ENCODE data around the gene CAPZB.

Gene CAPZB

DNA sequence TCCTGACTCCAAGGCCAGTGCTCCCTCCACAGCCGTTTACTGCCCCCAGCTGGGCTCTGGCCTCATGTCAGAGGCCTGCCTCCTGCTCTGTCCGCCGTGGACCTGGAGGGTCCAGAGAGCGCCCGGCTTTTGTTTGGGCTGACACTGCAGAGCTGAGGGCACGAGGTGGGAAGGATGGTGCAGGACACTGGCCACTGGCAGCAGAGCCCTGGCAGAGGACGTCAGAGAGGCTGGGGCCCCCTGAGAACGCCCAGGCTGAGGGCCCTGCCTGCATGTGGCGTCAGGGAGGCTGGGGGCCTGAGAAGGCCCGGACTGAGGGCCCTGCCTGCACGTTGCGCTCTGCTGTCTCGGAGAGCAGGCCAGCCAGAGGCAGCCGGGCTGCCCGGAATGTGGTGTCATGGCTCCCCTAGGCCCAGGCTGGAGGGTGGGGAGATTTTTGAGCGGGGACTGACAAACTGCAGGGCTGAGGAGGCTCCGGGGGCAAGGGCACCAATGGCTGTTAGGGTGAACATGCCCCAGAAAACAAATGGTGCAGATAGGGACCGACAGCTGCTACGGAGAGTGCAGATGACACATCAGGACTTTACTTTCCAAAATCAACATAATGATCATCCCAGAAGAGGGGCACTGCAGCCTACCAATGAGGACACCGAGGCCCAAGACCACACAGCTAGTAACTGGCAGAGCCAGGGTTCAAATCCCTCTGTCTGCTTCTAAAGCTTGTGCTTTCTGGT, 141.6 kb downstream of the CAPZB start:
- DNase-seq: no peak

DNA sequence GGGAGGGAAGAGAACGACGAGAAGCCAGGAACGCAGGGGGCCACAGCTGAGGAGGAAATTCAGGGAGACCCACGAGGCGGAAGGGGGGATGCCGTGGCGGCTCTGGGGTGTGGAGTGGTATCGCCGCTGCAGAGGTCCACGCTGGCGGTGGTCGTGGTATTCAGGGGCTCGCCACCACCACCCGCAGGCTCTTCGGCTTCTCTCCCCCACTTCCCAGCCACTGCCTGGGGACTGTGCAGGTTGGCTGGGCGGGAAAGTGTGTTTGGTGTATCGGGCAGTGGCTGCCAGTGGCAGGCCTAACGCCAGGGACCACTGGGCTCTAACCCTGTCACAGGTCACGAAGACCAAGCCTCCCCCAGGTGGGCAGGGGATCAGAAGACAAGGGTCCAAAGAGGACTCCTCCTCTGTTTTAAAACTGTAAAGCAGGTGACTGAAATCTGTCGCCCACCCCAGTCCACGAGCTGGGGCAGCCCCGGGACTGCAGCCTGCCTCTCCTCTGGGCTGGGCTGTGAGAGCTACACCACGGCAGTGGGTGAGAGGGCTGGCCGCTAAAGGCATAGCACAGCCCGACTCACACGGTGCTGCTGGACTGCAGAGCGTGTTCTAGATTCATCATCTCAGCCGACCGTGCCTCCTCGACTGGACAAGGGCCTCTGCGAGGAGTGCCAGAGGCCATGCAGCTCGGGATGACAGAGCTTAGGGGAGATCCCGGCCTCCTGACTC, 142.3 kb downstream of the CAPZB start:
- no peak for DNase-seq

GRCh38 chr1:19342062-19342750, 143.1 kb downstream of the CAPZB start:
- no peak for DNase-seq

- peak; percentile 69 for DNase-seq
Observed at GRCh38 chr1:19341201-19342061, 143.9 kb downstream of the CAPZB start.

DNA sequence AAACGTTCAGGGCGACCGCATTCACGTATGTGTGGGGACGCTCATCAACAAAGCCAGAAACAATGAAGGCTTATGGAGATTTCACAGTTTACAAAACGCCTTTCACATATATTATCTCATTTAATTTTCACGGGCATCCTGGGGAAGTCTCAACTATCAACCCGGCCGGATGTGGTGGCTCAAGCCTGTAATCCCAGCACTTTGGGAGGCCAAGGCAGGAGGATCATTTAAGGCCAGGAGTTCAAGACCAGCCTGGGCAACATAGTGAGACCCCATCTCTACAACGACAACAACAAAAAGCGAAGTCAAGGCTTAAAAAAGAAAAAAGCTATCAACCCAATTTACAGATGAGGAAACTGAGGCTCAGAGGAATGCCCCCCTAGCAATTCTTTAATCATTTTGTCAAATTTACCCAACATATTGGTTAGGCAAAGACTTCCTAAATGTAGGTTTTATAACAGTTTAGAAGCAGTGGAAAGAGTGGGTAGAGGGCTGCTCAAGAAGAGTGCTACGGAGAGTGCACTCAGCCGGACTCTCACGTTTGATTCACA, 144.9 kb downstream of the CAPZB start:
- DNase-seq: no peak

GRCh38 chr1:19339214-19339861, 146.0 kb downstream of the CAPZB start:
- DNase-seq: no peak

- no peak for DNase-seq
Observed at GRCh38 chr1:19338323-19338762, 147.0 kb downstream of the CAPZB start.

DNA sequence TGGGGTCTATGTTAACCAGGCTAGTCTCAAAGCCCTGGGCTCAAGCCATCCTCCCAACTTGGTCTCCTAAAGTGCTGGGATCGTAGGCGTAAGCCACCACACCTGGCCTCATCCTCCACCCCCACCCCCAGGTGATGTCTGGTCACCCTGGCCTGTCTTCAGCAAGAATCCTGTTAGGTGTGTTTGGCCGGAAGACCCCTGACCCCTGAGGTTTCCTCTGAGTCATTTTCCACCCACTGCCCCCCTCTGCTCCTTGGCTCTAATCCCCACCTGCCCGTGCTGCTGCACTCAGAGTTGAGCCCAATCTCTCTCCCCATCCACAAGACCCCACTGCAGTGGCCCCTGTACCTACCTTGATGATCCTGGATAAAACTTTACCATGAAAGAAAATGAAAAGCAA, 148.1 kb downstream of the CAPZB start:
- DNase-seq: no peak

- no peak for DNase-seq
Observed at GRCh38 chr1:19336543-19336942, 148.8 kb downstream of the CAPZB start.

GRCh38 chr1:19333587-19334354, 151.6 kb downstream of the CAPZB start:
- no peak for DNase-seq

GRCh38 chr1:19332832-19333231, 152.5 kb downstream of the CAPZB start:
- DNase-seq: no peak

- DNase-seq: no peak
Observed at GRCh38 chr1:19331262-19331878, 154.0 kb downstream of the CAPZB start.

GRCh38 chr1:19330449-19331135, 154.7 kb downstream of the CAPZB start:
- DNase-seq: no peak

GRCh38 chr1:19329611-19330010, 155.7 kb downstream of the CAPZB start:
- no peak for DNase-seq

GRCh38 chr1:19329188-19329587, 156.2 kb downstream of the CAPZB start:
- no peak for DNase-seq

DNA sequence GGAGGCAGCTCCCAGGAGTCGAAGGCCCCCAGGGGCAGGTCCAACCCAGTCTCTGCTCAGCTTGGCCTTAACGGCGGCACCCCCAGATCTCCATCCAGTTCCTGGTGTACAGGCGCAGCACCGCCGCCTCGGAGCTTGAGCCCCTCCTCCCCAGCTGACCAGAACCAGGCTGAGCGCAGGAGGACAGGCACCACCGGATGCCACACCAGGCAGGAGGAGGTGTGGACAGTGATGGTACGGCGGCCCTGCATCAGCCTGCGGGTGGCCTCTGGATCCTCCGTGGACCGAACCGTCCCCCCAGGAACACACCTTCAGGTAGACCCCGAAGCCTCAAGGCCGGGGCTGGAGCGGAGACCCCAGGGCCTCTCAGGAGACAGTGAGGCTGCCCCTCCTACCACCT, 156.9 kb downstream of the CAPZB start:
- DNase-seq: no peak

GRCh38 chr1:19327736-19328135, 157.6 kb downstream of the CAPZB start:
- DNase-seq: no peak

DNA sequence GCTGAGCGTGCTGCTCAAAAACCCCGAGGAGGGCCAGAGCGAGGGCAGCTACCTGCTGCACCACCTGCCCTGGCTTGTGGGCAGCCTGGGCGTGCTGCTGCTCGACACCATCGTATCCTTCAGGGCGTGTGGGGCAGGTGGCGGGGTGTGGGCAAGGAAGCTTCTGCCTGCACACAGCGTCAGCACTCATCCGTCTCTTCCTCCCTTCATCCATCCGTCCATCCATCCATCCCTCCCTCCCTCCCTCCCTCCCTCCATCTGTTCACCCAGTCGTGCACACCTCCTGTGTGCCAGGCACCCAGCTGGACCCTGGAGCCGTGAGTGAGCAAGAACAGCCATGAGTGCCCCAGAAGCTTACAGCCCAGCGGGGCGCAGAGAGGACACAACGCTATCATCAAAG, 158.0 kb downstream of the CAPZB start:
- DNase-seq: no peak

- DNase-seq: no peak
Observed at GRCh38 chr1:19326748-19327065, 158.6 kb downstream of the CAPZB start.

All from T-helper 9 cell (primary cell).